Hepatocyte (in vitro differentiated cells): ENCODE results near the gene IQCB1. TPM values are rescaled to one million over a fixed set of nuclear protein-coding genes. Genes with fewer than 3 reads are reported as not detected.

ENCODE experiments used
- DNase-seq: peaks from one replicate; pipeline ENCODE4 v3.0.0-alpha.2; 2016; ENCODE audit warnings: low spot score
- H2AFZ ChIP-seq: fragments of 200-600 bp; sonication (generic); 2 replicates; pipeline ENCODE4 v1.6.0; 2016; ENCODE audit warnings: antibody characterized with exemption, mild to moderate bottlenecking
- H3K27ac ChIP-seq: fragments of 200-600 bp; sonication (generic); 2 replicates; pipeline ENCODE4 v1.5.1; 2016; ENCODE audit warnings: mild to moderate bottlenecking
- H3K27me3 ChIP-seq: fragments of 200-600 bp; sonication (generic); 2 replicates; pipeline ENCODE4 v1.6.1; 2016
- H3K36me3 ChIP-seq: fragments of 200-600 bp; sonication (generic); replicated peaks from 2 replicates; pipeline ENCODE4 v1.5.1; 2016; ENCODE audit warnings: low read depth; ENCODE audit not compliant: insufficient read depth
- H3K4me1 ChIP-seq: fragments of 200-600 bp; sonication (generic); 2 replicates; pipeline ENCODE4 v1.5.1; 2016; ENCODE audit warnings: mild to moderate bottlenecking, moderate library complexity; ENCODE audit not compliant: insufficient read depth
- H3K4me2 ChIP-seq: fragments of 200-600 bp; sonication (generic); 2 replicates; pipeline ENCODE4 v1.6.0; 2016
- H3K4me3 ChIP-seq: fragments of 200-600 bp; sonication (generic); 2 replicates; pipeline ENCODE4 v1.5.1; 2016; ENCODE audit warnings: mild to moderate bottlenecking
- H3K79me2 ChIP-seq: fragments of 200-600 bp; sonication (generic); 2 replicates; pipeline ENCODE4 v1.6.0; 2017; ENCODE audit warnings: mild to moderate bottlenecking
- H3K9me2 ChIP-seq: fragments of 200-600 bp; sonication (generic); replicated peaks from 2 replicates; pipeline ENCODE4 v1.6.0; 2017; ENCODE audit warnings: mild to moderate bottlenecking; ENCODE audit not compliant: insufficient read depth
- H3K9me3 ChIP-seq: fragments of 200-600 bp; sonication (generic); 2 replicates; pipeline ENCODE4 v1.5.1; 2016; ENCODE audit warnings: low read depth, mild to moderate bottlenecking
- H4K20me1 ChIP-seq: fragments of 200-600 bp; sonication (generic); 2 replicates; pipeline ENCODE4 v1.6.0; 2016; ENCODE audit warnings: mild to moderate bottlenecking; ENCODE audit not compliant: insufficient read depth, poor library complexity, severe bottlenecking
- CTCF ChIP-seq: fragments of 200-600 bp; sonication (generic); IDR thresholded peaks from 2 replicates; pipeline ENCODE4 v1.5.1; 2016; ENCODE audit warnings: antibody characterized with exemption, mild to moderate bottlenecking; ENCODE audit not compliant: poor library complexity
- EZH2 ChIP-seq: fragments of 200-600 bp; sonication (generic); IDR thresholded peaks from 2 replicates; pipeline ENCODE4 v1.6.1; 2016; ENCODE audit warnings: antibody characterized with exemption, mild to moderate bottlenecking, borderline replicate concordance
- EZH2phosphoT487 ChIP-seq: fragments of 200-600 bp; sonication (generic); IDR thresholded peaks from one replicate; pipeline ENCODE4 v1.6.1; 2018; ENCODE audit warnings: antibody characterized with exemption, mild to moderate bottlenecking, low read depth, moderate library complexity; ENCODE audit not compliant: unreplicated experiment, severe bottlenecking
- WGBS: methylation state at CpG from one replicate; pipeline ENCODE4 v1.1.6; 2016; ENCODE audit warnings: low lambda C conversion rate; ENCODE audit errors: missing lambda C conversion rate; 5-methylcytosine and 5-hydroxymethylcytosine counted together
- polyA plus RNA-seq: library from polyadenylated mRNA; unstranded; fragments of >200 nt; fragmentation: Nextera tagmentation; extraction: Ambion mirVana; gene quantifications from 2 replicates; pipeline ENCODE4 v1.2.1, GENCODE V29; 2016
- total RNA-seq: library from RNA; depleted of rRNA; stranded (reverse); fragments of >200 nt; gene quantifications from 2 replicates; pipeline ENCODE4 v1.2.3, GENCODE V29; 2014

IQCB1 gene
- total and polyA plus RNA-seq, 2 experiments from 2014 or later: 14.4 to 24.1 TPM

DNA sequence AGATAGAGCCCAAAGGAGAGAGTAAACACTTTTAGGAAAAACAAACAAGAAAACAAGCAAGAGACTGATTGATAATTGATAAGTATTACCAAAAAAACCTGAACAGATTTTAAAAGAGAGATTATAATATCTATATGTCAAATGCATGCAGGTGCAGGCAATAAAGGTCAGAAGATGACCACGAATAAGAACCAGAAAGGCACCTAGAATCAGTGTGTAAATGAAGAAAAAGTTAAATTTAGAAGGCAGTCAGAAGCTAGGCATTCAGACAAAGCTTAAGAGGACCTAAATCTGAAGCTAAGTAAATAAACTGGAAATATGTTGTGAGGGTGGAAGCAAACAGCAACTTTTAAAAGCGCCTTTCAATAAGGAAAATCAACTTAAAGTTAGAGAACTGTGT lies 16.3 kb downstream of the IQCB1 start:
- TF ChIP-seq EZH2: no peak
- H2AFZ ChIP-seq: no peak overlapping the region
- no peaks in the 10 kb centered on the region for H3K36me3 ChIP-seq
- H3K27ac ChIP-seq: no peak overlapping the region
- H3K4me3 ChIP-seq: no peak overlapping the region
- no peaks in the 10 kb centered on the region for H3K27me3 ChIP-seq
- no peaks in the 10 kb centered on the region for H3K4me1 ChIP-seq
- H3K4me2 ChIP-seq: no peak overlapping the region
- H3K79me2 ChIP-seq: peaks cover 21% of the 10 kb centered on the region
- H3K9me2 ChIP-seq: no peaks in the 10 kb centered on the region
- no peaks in the 10 kb centered on the region for H4K20me1 ChIP-seq
- WGBS: 96% methylated on average over 2 of the region's 2 CpGs
- H3K9me3 ChIP-seq: no peaks in the 10 kb centered on the region
- no peak for DNase-seq

- DNase-seq: no peak
- Histone ChIP-seq H3K9me3 (no peaks in the 10 kb centered on the region), H3K27me3 (no peaks in the 10 kb centered on the region), H3K4me3 (no peak overlapping the region), H3K4me1 (no peaks in the 10 kb centered on the region), H3K36me3 (no peaks in the 10 kb centered on the region), H3K9me2 (no peaks in the 10 kb centered on the region), H3K4me2 (no peak overlapping the region), H3K27ac (no peak overlapping the region), H3K79me2 (peaks cover 21% of the 10 kb centered on the region), H2AFZ (no peak overlapping the region), H4K20me1 (no peaks in the 10 kb centered on the region)
- no peak for TF ChIP-seq EZH2phosphoT487
- TF ChIP-seq EZH2: no peak
- no peak for TF ChIP-seq CTCF
Observed at GRCh38 chr3:121817753-121818152, 17.1 kb downstream of the IQCB1 start.

DNA sequence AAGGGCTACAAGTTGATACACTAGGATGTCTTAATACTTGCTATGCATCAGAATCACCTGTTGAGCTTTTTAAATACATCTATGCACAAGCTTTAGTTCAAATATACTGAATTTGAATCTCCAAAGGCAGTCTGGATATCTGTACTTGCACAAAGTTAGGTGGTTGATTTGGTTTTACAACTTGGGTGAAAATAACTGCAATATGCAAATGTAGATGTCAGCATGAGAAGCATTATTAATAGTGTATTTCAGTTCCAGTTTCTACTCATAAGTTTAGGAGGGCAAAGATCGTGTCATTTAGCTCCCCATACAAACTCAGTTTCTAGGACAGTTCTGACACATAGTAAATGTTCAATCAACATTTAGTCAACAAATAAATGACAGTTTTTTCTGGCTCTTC lies 25.6 kb downstream of the IQCB1 start:
- no peaks in the 10 kb centered on the region for H3K27me3 ChIP-seq
- H3K9me2 ChIP-seq: no peaks in the 10 kb centered on the region
- DNase-seq: no peak
- no peak for TF ChIP-seq CTCF
- TF ChIP-seq EZH2: no peak
- no peak for TF ChIP-seq EZH2phosphoT487
- H3K4me1 ChIP-seq: no peaks in the 10 kb centered on the region
- H3K36me3 ChIP-seq: no peaks in the 10 kb centered on the region
- no peak overlapping the region for H3K4me2 ChIP-seq
- H2AFZ ChIP-seq: no peak overlapping the region
- no peaks in the 10 kb centered on the region for H4K20me1 ChIP-seq
- 41% methylated on average over 1 of the region's 1 CpG for WGBS
- H3K9me3 ChIP-seq: no peaks in the 10 kb centered on the region
- H3K79me2 ChIP-seq: peaks cover 5% of the 10 kb centered on the region
- no peak overlapping the region for H3K27ac ChIP-seq
- H3K4me3 ChIP-seq: no peak overlapping the region

DNA sequence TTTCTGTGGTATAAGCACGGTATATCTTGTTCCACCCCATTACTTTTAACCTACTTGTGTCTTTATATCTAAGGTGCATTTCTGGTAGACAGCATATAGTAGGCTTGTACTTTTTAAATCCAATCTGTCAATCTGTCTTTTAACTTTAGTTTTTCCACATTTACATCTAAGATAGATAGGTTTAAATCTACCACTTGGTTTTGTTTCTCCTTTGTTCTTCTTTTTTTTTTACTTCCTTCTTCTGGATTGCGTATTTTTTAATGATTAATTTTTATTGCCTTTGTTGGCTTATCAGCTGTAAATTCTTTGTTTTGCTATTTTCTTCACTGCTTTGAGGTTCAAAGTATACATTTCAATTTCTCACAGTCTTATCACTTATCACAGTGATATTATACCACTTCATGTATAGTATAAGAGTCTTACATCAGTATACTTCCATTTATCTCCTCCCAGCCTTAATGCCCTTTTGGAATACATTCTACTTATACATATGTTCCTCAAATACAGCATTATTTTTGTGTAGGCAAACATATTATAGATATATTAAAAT lies 31.0 kb downstream of the IQCB1 start:
- no peak for TF ChIP-seq EZH2phosphoT487
- TF ChIP-seq CTCF: no peak
- no peak for TF ChIP-seq EZH2
- Histone ChIP-seq H4K20me1 (no peaks in the 10 kb centered on the region), H3K27ac (peak overlapping the region; percentile 69), H3K4me2 (peak overlapping the region; percentile 23), H3K4me3 (no peak overlapping the region), H2AFZ (no peak overlapping the region), H3K4me1 (no peaks in the 10 kb centered on the region), H3K36me3 (no peaks in the 10 kb centered on the region), H3K27me3 (no peaks in the 10 kb centered on the region), H3K9me2 (no peaks in the 10 kb centered on the region), H3K9me3 (no peaks in the 10 kb centered on the region), H3K79me2 (no peaks in the 10 kb centered on the region)
- no peak for DNase-seq
- 82% methylated on average over 2 of the region's 2 CpGs for WGBS
